DMS 273 (cell line): ENCODE results near the gene TRIO.

Experiments used
- DNase-seq: peaks from one replicate; lab custom pipeline; 2025; ENCODE audit not compliant: unreplicated experiment; lab: John Stamatoyannopoulos, UW

Gene TRIO

GRCh38 chr5:14261856-14262611 lies 118.9 kb downstream of the TRIO start:
- DNase-seq: no peak

DNA sequence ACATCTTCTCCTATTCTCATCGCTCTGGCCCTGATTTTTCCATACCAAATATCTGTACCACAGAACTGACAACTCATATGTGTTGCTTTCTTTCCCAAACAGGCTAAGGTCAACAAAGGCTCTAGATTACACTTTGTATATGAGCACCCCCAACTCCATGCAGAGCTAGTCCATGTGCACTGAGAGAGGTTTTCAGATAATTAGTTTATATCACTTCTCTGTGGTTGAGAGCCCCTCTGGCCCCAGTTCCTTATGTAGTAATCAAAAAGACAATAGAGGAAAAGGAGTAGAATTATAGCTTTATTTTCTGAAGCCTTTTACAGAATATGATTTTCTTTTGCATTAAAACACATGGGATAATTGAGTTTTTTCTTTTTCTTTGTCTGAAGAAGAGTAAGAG lies 120.0 kb downstream of the TRIO start:
- DNase-seq: peak; percentile 34

- peak; percentile 71 for DNase-seq
Measured at GRCh38 chr5:14263699-14264098, 120.6 kb downstream of the TRIO start.

- peak; percentile 99 for DNase-seq
Measured at GRCh38 chr5:14264605-14265316, 121.6 kb downstream of the TRIO start.

DNA sequence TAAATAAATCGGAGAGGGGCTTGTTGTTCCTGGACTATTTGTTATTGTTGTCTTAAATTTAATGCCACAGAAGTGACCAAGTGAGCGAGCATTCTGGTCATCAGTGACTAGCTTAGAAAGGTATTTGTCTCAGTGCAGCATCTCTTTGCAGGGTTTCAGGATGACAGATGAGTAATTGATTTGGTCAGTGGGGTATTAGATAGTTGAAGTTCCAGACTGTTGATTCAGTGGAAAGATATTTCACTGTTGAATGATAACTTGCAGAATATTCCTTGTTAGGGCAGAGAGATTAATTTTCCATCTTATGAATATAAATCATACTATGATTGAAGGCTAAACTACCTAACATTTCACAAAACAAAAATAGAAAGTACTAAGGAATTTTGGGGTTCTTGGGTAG lies 122.4 kb downstream of the TRIO start:
- DNase-seq: peak; percentile 16

DNA sequence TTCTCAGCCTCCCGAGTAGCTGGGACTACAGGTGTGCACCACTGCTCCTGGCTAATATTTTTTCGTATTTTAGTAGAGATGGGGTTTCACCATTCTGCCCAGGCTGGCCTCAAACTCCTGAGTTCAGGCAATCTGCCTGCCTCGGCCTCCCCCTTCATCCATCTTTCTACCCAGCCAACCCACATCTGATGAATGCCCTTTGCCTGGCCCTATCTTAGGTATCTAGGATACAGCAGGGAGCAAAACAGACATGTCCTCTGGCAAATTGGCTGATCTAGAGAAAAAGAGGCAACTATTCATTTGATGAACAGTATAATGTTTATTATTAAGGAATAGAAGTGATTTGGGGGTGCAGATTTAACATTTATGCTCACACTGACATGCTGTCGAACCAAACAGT lies 123.0 kb downstream of the TRIO start:
- DNase-seq: peak; percentile 15

DNA sequence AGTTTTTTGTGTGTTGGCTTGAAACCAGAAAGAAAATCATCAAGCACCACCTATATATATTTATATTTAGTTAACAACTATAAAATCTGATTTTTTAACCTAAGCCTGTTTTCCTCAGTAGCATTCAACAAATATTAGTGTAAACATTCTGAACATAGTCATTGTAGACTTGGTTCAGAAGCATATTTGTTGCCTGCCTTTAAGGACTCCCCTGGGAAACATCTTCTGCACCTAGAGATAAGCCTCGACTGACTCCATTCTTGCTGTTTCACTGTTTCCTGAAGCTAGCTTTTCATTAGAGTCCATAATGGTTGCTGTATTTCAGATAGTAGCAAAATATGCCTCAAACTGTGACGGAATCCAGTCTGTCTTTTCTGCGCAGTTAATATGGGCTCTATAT lies 123.5 kb downstream of the TRIO start:
- DNase-seq: peak; percentile 24

- DNase-seq: peak; percentile 53
Measured at GRCh38 chr5:14267166-14267838, 124.2 kb downstream of the TRIO start.

DNA sequence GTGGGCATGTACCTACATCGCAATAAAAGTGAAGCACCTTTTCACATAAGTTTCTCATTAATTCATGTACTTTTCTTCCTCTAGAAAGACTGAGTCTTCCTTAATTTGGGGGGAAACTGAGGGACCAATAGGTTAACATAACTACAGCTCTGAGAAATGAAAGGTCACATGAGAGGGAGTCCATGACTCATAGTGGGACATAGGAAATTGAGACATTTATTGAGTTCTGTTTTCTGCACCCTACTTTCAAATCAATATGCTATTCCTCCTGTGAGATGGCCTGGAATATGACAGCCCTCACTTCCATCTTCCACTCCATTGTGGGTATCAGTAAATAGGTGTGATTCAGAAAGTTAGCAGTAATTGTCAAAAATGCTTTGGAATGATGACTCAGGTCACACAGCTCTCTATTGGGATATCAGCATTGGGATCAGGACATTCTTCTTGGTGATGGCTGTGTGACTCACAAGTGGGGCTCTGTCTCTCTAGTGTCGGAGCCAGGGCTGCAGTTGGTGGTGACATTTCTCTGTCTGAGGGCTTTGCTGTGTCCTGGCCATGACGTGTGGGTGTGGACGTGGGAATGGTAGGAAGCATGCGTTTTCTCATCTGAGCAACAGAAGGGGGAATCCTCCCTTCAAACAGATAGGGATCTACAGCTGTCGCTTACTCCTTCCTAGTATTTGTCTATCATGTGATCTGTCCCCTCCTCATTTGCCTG lies 125.0 kb downstream of the TRIO start:
- DNase-seq: peak; percentile 79

- peak; percentile 79 for DNase-seq
Measured at GRCh38 chr5:14268738-14269137, 125.6 kb downstream of the TRIO start.

GRCh38 chr5:14269395-14269794 lies 126.3 kb downstream of the TRIO start:
- DNase-seq: no peak

DNA sequence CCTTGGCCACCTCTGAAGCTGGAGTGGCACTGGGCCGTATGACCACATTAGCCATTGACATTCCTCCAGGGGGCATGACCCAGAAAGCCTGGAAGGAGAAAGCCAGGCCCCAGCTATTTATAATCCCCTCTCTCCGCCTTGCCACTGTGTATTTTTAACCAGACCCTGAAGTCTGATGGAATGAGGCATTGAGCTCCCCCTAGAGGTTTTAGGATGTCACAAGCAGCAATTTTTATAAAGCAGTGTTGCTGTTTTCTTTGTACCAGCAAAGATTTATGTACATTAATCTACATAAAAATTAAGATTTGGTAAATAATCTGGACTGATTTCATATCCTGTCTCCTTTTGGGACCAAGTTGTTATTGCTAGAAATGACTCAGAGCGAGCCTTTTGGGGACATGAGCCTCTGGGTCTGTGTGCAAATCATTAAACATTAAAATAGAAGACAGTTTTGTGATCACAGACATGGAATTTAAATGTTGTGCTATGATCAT lies 127.1 kb downstream of the TRIO start:
- peak; percentile 87 for DNase-seq

DNA sequence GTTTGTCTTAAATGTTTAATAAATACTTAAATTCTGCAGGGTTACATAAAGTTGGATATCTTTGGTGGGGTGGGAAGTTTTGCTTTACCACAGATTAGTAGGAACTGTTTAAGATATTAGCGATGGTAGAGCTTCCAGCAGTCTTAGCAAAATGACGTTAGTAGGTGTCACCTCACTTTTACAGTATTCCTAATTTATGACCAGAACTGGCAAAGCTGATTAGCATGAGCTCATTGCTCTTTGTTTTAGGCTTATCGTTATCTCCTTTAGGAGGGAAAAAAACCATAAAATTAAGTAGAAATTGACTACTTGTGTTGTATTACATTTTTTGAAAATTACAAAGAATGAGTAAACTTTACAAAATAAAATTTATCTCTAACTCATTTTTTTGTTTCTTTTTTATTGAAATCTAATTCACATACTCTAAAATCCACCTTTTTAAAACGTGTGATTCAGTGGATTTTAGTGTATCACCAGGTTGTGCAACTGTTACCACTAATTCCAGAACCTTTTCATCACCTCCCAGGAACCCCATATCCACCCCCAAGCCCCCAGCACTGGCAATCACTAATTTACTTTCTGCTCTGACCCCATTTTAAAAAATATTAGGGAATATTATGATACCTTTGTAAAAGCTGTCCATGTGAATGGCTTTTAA lies 129.5 kb downstream of the TRIO start:
- DNase-seq: no peak

DNA sequence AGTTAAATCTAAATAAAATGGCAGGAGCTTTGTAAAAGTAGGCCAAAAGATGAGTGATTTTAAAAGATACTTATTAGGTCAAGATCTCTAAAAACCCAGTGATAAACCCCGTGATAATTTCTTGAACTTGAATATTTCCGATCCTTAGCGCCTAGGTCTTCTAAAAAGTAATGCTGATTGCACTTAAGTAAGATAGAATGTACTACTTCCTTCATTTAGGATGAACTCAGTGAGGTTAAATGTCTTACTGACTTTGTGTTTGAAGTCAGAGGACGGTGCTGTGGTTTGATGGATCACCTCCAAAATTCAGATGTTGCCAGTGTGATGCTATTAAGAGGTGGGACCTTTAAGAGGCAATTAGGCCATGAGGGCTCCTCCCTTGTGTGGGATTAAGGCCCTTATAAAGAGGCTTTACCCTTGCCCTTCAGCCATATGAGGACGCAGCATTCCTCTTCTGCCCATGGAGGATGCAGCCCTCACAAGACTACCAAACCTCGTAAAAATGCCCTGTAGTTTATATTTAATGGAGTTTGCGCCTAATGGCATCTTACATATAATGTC lies 130.1 kb downstream of the TRIO start:
- no peak for DNase-seq

- DNase-seq: no peak
Measured at GRCh38 chr5:14276380-14276779, 133.2 kb downstream of the TRIO start.

GRCh38 chr5:14277385-14278320 lies 134.5 kb downstream of the TRIO start:
- no peak for DNase-seq

GRCh38 chr5:14280294-14280854 lies 137.2 kb downstream of the TRIO start:
- DNase-seq: no peak

GRCh38 chr5:14281746-14282181 lies 138.6 kb downstream of the TRIO start:
- DNase-seq: no peak

GRCh38 chr5:14283139-14283538 lies 140.0 kb downstream of the TRIO start:
- DNase-seq: no peak
